Nephron progenitor cell (in vitro differentiated cells): Measurements from ENCODE around the gene RPS19BP1.

ENCODE experiments used
- DNase-seq: peaks from one replicate; pipeline ENCODE4 v3.0.0; 2021
- H3K27ac Mint-ChIP-seq: 2 replicates; pipeline ENCODE4 v1.8.0; 2021; ENCODE audit warnings: mild to moderate bottlenecking, moderate library complexity, mixed read lengths
- H3K27me3 Mint-ChIP-seq: 2 replicates; pipeline ENCODE4 v1.8.0; 2021; ENCODE audit warnings: mild to moderate bottlenecking, low read depth, mixed read lengths; ENCODE audit not compliant: poor library complexity
- H3K36me3 Mint-ChIP-seq: 2 replicates; pipeline ENCODE4 v1.8.0; 2021; ENCODE audit warnings: low read depth, mixed read lengths
- H3K4me1 Mint-ChIP-seq: 2 replicates; pipeline ENCODE4 v1.8.0; 2021; ENCODE audit warnings: mixed read lengths
- H3K4me3 Mint-ChIP-seq: 2 replicates; pipeline ENCODE4 v1.8.0; 2021; ENCODE audit warnings: mild to moderate bottlenecking, moderate library complexity, mixed read lengths
- H3K9me3 Mint-ChIP-seq: 2 replicates; pipeline ENCODE4 v1.8.0; 2021; ENCODE audit warnings: mild to moderate bottlenecking, moderate library complexity, mixed read lengths
- TF ChIP-seq, protein P1 (sequence below): fragments of 200-600 bp; sonication (generic); IDR thresholded peaks from 2 replicates; pipeline ENCODE4 v1.5.0; 2021; ENCODE audit warnings: antibody characterized with exemption

RPS19BP1 gene

DNA sequence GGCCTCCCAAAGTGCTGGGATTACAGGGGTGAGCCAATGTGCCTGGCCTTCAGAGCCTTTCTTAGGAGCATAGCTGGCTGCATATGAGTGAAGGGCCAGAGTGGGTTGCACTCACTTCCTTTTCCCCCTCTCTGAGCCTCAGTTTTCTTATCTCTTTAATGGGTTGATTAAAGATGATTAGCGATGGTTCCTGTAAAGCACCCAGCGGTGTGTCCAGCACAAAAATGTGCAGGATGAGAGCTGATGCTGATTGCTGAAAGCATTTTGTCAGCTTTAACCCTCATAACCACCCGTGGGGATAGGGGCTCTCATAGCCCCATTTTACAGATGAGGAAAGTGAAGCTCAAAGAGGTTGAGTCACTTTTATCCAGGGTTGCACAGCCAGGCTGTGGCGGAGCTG is 43.5 kb upstream of the RPS19BP1 start:
- Mint-ChIP-seq H3K36me3 (no peaks in the 10 kb centered on the region), H3K4me1 (peaks cover 66% of the 10 kb centered on the region), H3K27ac (no peak overlapping the region), H3K9me3 (no peaks in the 10 kb centered on the region), H3K4me3 (no peak overlapping the region), H3K27me3 (no peaks in the 10 kb centered on the region)
- TF ChIP-seq, protein P1, sequence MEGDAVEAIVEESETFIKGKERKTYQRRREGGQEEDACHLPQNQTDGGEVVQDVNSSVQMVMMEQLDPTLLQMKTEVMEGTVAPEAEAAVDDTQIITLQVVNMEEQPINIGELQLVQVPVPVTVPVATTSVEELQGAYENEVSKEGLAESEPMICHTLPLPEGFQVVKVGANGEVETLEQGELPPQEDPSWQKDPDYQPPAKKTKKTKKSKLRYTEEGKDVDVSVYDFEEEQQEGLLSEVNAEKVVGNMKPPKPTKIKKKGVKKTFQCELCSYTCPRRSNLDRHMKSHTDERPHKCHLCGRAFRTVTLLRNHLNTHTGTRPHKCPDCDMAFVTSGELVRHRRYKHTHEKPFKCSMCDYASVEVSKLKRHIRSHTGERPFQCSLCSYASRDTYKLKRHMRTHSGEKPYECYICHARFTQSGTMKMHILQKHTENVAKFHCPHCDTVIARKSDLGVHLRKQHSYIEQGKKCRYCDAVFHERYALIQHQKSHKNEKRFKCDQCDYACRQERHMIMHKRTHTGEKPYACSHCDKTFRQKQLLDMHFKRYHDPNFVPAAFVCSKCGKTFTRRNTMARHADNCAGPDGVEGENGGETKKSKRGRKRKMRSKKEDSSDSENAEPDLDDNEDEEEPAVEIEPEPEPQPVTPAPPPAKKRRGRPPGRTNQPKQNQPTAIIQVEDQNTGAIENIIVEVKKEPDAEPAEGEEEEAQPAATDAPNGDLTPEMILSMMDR = no peak
- no peak for DNase-seq

DNA sequence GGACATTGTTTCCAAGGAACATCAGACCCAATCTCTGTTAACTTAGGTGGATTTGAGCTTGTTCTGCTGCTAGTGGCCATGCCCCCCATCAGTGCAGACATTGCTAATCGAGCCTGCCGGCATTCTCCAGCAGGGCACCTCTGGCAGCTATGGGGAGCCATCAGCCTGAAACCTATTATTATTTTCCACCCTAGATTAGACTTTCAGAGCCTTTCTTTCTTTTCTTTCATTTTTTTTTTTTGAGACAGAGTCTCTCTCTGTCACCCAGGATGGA is 42.9 kb upstream of the RPS19BP1 start:
- Mint-ChIP-seq H3K4me3 (no peak overlapping the region), H3K27ac (no peak overlapping the region), H3K9me3 (no peaks in the 10 kb centered on the region), H3K4me1 (peaks cover 64% of the 10 kb centered on the region), H3K36me3 (no peaks in the 10 kb centered on the region), H3K27me3 (no peaks in the 10 kb centered on the region)
- DNase-seq = no peak
- TF ChIP-seq, protein P1 = no peak

DNA sequence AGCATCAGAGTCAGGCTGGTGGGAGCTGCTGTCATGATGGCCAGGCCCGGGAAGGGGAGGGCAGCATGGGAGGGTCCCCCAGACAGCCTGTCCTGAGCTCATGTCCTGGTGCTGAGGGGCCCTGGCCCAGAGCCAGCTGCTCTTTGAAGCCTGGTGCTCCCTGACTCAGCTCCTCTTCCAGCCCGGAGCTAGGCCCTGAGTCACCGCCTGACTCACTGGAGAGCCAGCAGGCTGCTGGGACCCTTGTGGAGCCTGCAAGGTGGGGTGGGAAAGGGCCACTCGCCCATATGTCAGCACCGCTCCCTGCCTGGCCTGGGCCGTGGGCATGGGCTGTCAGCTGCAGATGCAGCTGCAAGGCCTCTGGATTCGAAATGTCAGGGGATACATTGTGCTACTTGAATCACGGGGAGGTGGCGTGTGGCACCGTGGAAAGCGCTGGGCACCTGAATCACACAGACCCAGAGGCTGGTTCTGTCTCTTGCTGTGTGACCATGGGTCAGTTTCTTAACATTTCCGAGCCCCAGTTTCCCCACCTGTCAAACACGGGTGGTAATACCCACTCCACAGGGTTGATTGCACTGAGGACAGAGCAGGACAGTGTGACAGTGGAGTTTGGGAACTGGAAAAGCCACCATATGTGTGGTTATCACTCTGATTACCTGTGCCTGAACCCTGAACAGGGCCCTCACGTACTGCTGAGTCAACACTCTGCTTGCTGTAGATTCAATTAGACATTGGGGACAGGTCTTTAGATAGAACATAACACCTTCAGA is 42.4 kb upstream of the RPS19BP1 start:
- H3K9me3 Mint-ChIP-seq = no peaks in the 10 kb centered on the region
- no peak overlapping the region for H3K27ac Mint-ChIP-seq
- no peak overlapping the region for H3K4me3 Mint-ChIP-seq
- H3K4me1 Mint-ChIP-seq = peaks cover 59% of the 10 kb centered on the region
- no peaks in the 10 kb centered on the region for H3K27me3 Mint-ChIP-seq
- H3K36me3 Mint-ChIP-seq = no peaks in the 10 kb centered on the region
- DNase-seq = no peak
- TF ChIP-seq, protein P1 = no peak

DNA sequence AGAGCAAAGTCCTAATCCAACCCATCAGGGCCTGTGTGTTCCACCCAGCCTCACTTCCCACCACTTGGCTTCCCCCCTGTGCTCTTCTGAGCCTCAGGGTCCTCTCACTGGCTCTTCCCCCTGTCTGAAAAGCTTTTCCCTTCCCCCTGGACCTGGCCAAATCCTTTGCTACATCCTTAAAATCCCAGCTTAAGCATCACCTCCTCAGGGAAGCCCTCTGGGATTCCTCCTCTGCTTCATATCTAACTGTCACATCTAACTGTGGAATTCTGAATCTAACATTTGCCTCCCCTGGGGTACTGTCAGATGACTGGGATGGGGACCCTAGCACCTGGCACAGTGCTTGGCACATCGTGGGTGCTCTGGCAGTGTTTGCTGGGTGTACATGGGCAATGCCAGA is 39.0 kb upstream of the RPS19BP1 start:
- Mint-ChIP-seq H3K27ac (no peak overlapping the region), H3K4me3 (no peak overlapping the region), H3K9me3 (no peaks in the 10 kb centered on the region), H3K4me1 (peaks cover 38% of the 10 kb centered on the region), H3K27me3 (peaks cover 2% of the 10 kb centered on the region), H3K36me3 (no peaks in the 10 kb centered on the region)
- DNase-seq = no peak
- TF ChIP-seq, protein P1 = no peak

DNA sequence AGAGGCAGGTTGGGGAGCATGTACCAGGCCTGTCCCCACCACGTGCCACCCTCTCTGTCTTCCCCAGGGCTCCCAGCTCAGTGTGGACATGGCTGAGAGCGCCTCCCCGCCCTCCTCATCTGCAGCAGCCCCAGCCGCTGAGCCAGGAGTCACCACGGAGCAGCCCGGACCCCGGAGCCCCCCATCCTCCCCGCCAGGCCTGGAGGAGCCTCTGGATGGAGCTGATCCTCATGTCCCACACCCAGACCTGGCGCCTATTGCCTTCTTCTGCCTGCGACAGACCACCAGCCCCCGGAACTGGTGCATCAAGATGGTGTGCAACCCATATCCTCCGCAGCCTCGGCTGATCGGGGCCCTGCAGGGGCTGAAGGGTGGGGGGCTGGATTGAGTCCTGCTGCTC is 38.1 kb upstream of the RPS19BP1 start, which contains the start of gene CACNA1I:
Gene CACNA1I, plus strand, starts transcription at position 89 of the 400 bp plus-strand sequence. Its CDS starts 0 bp downstream, at position 89.
- TF ChIP-seq, protein P1 = no peak
- no peak for DNase-seq
- H3K27ac Mint-ChIP-seq = no peak within 1 kb of the TSS
- no peaks in the 10 kb centered on the region for H3K9me3 Mint-ChIP-seq
- H3K36me3 Mint-ChIP-seq = no peaks in the 10 kb centered on the region
- H3K4me3 Mint-ChIP-seq = no peak within 1 kb of the TSS
- peaks cover 35% of the 10 kb centered on the region for H3K4me1 Mint-ChIP-seq
- H3K27me3 Mint-ChIP-seq = peaks cover 3% of the 10 kb centered on the region

DNA sequence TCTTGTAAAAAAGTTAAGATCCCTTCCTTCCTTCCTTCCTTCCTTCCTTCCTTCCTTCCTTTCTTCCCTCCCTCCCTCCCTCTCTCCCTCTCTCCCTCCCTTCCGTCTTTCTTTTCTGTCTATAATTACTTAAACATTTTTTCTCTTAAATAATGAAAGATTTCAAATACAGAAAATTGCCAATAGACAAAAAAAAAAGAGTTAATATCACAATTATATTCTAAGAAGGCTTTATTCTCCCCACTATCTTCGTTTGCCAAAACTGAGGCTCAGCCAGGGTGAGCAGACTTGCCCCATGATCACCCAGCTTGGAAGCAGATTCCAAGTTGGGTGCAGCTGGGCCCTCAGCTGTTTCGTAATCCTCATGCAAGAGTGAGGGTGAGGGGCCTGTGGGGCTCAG is 37.7 kb upstream of the RPS19BP1 start:
- DNase-seq = no peak
- peaks cover 35% of the 10 kb centered on the region for H3K4me1 Mint-ChIP-seq
- no peaks in the 10 kb centered on the region for H3K9me3 Mint-ChIP-seq
- TF ChIP-seq, protein P1 = no peak
- no peaks in the 10 kb centered on the region for H3K36me3 Mint-ChIP-seq
- H3K27me3 Mint-ChIP-seq = peaks cover 6% of the 10 kb centered on the region
- H3K4me3 Mint-ChIP-seq = no peak overlapping the region
- H3K27ac Mint-ChIP-seq = no peak overlapping the region
